Measurements from ENCODE around the gene BTBD2.

GRCh38 chr19:2041683-2042484 is 26.4 kb upstream of the BTBD2 start:
- TF ChIP-seq CTCF (IDR thresholded peaks at IDR 0.05) (no peak), EZH2 (IDR thresholded peaks at IDR 0.05; ENCODE audit: borderline replicate concordance, insufficient read depth, low read depth, low read length, poor library complexity, severe bottlenecking) (no peak)

Data from B cell (primary cell).